Endometrial microvascular endothelial cells (primary cell): ENCODE results near the gene TOGARAM2. TPM values are rescaled to one million over a fixed set of nuclear protein-coding genes. Genes with fewer than 3 reads are reported as not detected.

Source experiments
- in situ Hi-C: cut with HindIII; loops from 2 replicates; pipeline ENCODE4 v1.10.0; 2017; ENCODE audit warnings: low sequenced_read_pairs, low pct_unique_long_range_greater_than_20kb; ENCODE audit errors: inconsistent ontology term
- total RNA-seq: library from RNA; depleted of rRNA; stranded (reverse); fragments of >200 nt; gene quantifications from one replicate; pipeline ENCODE4 v1.2.3, GENCODE V29; 2015; ENCODE audit errors: inconsistent ontology term

Gene TOGARAM2
- total RNA-seq, 1 donor from 2014 or later: not detected

GRCh38 chr2:28994074-28994473, 13.0 kb downstream of the TOGARAM2 start:
- in situ Hi-C loops: no loop called here

GRCh38 chr2:28994679-28995078, 13.6 kb downstream of the TOGARAM2 start:
- in situ Hi-C loops: no loop called here

- in situ Hi-C loops: no loop called here
These were observed 15.0 kb downstream of the TOGARAM2 start for GRCh38 chr2:28995765-28996750.

- in situ Hi-C loops: no loop called here
These were observed 16.2 kb downstream of the TOGARAM2 start for GRCh38 chr2:28997237-28997846.

- in situ Hi-C loops: no loop called here
These were observed 17.0 kb downstream of the TOGARAM2 start for GRCh38 chr2:28997847-28998735.

DNA sequence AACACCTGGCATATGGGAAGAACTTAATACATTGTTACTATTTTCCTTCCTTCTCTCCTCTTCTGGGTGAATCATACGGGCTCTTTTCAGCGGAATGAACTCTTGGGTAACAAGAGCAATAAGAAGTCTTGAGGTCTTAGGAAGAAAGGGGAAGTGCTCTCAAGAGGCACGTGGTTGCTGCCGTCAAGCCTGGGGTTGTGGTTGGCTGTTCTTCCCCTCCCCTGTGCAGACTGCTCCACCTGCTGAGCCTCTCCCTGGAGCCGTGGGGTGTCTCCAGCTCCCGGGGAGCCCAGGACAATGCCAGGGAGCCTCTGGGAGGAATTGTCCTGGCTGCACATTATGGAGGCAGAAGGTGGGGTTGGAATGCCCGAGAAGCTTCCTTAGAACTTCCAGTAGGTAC, 19.4 kb downstream of the TOGARAM2 start:
- in situ Hi-C loops: no loop called here

- in situ Hi-C loops: no loop called here
These were observed 19.9 kb downstream of the TOGARAM2 start for GRCh38 chr2:29000956-29001355.

DNA sequence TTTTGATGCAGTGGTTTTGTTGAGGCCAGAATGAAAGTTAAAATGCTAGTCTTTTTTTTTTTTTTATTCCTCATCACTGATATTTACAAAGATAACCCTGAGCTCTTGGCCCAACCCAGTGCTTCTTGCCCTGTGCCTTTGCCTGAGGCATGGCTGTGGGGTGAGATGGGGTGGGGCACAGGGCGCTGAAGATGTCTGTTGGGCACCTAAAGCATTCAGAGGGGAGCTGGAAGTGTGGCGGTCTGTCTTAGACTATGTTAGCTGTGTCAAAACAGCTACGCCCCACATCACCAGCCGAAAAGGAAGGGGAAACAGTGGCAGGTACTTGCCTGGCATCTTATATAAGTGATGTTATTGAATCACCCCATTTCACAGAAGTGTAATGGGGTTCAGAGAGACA, 20.7 kb downstream of the TOGARAM2 start:
- in situ Hi-C loops: no loop called here

- in situ Hi-C loops: no loop called here
These were observed 23.7 kb downstream of the TOGARAM2 start for GRCh38 chr2:29004755-29005154.

GRCh38 chr2:29005331-29005730, 24.2 kb downstream of the TOGARAM2 start:
- in situ Hi-C loops: no loop called here

DNA sequence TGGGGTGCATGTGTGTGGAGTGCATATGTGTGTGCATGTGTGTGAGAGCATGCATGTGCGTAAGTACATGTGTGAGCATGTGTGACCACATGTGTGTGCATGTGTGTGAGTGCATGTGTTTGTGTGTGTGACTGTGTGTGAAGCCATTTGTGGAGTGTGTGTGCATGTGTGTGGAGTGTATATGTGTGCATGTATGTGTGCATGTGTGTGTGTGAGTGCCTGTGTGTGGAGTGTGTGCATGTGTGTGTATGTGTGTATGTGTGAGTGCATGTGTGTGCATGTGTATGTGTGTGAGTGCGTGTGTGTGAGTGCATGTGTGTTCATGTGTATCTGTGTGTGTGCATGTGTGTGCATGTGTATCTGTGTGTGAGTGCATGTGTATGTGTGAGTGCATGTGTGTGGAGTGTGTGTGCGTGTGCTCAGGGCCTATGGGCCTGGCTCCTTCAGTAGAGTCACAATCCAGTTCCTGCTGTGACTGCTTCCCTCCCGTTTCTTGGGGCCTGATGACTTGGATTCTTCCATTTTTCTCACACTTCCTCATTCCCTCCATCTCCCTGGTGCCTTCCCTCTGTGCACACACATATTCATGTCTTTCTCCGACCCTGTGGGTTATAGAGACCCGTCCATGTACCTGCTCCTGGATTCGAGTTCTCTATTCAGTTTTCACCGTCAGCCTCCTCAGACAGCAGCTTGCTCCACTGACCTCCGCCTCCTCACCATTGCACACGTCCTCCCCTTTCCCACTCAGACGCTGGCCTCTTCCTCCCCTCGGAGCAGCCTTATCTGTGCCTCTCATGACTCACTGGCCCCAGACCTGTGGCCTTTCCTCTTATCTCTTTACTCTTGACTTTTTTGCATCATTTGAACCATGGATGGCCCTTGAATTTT, 25.2 kb downstream of the TOGARAM2 start:
- in situ Hi-C loops: no loop called here

DNA sequence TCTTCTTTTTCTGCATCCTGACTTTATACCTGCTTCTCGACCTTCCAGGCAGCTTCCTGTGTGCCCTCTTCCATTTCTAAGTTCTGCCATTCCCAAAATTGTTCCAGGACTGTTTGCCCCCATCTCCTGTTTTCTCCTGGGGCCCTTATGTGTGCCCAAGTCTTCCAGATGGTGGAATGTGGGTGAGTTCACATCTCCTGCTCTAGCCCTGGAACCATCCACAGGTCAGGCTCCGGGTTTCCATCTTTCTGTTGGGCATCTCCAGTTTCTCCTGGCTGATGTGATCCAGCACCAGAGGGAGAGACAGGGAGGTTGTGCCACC, 25.8 kb downstream of the TOGARAM2 start:
- in situ Hi-C loops: no loop called here

DNA sequence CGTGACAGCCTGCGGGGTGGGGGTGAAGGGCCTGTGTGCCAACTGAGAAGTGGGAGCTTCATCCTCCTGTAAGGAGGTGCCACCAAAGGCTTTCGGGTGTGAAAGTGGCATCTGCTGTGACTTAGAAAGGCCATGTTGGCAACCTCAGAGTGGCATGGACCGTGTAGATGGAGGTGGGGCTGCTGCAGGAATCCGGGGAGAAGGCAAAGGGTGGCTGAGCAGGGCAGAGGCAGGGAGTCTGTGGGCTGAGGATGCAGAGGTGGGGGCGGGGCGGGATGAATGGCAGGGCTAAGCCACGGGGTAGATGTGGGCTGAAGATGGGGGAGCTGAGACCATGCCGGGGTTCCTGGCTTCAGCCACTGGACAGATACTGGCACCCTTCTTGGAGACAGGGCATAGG, 28.2 kb downstream of the TOGARAM2 start:
- in situ Hi-C loops: no loop called here

DNA sequence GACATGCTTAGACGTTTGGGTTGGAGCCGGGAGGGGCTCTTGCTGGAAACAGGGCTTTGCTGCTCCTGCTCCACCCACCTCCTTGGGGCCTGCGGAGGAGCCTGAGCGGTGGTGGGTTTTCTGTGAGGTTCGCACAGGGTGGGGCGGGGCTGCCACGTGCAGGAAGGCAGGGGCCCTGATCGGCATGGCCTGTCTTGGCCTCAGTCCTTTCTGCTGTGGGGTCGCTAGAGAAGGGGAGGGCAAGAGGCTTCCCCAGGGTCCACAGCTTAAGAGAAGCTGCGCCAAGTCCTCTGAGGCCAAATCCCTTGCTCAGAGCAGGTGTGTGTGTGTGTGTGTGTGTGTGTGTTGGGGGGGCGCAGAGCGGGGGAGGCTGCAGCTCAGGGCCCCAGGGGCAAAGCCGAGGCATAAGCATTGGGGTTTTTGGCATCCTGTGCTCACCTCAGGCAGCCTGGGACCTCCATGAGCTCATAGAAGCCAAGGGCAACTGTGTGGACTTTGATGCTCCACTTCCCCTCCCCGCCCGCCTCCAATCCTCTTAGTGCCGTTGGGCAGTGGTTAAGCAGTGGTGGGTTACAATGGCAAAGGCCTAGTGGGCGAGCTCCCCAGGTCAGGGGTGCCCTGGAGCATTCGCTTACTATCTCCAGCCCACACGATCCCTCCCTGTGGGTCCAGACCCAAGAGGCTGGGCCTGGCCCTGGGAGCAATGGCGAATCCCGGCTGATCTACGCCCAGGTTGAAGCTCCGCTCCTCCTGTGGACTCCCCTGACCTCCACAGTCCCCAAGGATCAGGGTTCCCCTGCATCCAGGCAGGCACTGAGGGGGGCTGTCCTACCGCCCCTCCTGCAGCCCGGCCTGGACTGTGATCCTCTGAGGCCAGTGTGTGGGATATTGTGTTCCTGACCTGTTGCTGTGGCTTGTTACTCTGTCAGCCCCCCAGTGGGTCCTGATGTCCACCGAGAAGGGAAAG, 28.9 kb downstream of the TOGARAM2 start:
- in situ Hi-C loops: no loop called here

GRCh38 chr2:29010946-29011345, 29.8 kb downstream of the TOGARAM2 start:
- in situ Hi-C loops: no loop called here

DNA sequence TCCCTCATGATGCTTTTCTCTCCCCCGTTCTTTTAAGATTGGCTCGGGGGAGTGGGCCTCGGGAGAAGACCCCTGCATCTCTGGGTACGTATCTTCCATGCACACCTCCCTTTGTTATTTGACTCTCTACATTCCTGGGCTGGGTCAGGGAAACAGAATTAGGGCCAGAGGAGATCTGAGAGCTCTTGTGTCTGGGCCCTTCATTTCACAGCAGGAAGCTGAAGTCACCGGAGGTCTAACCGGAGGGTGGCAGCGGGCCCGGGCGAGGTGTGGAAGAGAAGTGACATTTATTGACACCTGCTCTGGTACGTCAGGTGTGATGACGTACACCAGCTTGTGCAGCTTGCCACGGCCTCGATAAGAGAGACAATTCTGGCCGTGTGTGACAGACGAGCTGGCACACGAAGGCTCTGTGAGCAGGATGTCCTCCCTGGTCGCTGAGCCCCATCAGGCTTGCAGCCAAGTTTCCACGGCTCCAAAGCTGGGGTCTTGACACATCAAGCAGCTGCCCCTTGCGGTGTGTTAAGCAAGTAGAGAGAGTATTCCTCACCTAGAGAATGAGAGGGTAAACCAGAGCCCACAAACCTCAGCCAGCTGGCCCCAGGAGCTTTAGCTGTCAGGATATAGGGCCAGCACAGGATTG, 30.4 kb downstream of the TOGARAM2 start:
- in situ Hi-C loops: no loop called here

GRCh38 chr2:29012211-29012681, 31.1 kb downstream of the TOGARAM2 start:
- in situ Hi-C loops: no loop called here
